IMR-90 (cell line): ENCODE data around the gene IL24. TPM values are rescaled to one million over a fixed set of nuclear protein-coding genes. Genes with fewer than 3 reads are reported as not detected.

ENCODE experiments used
- ATAC-seq: fragments of 200-7000 bp; cut with Tn5 transposase; 2 replicates; pipeline ENCODE4 v1.9.1; 2020; ENCODE audit warnings: low read depth, mild to moderate bottlenecking, moderate library complexity
- BruUV-seq: library from RNA; stranded (reverse); fragments of 400-500 nt; replicated peaks from 2 replicates; lab custom pipeline; 2021; lab: Mats Ljungman, UMichigan
- CTCF ChIA-PET: fragments of 300-600 bp; formaldehyde crosslinking; extraction: SDS; loops from one replicate; lab custom pipeline; 2021; ENCODE audit warnings: antibody characterized with exemption; lab: Yijun Ruan, JAX
- POLR2A ChIA-PET: fragments of 300-600 bp; sonication (Branson Sonifier 250); formaldehyde crosslinking; loops from one replicate; lab custom pipeline; 2022; ENCODE audit warnings: antibody characterized with exemption; ENCODE audit not compliant: unreplicated experiment; lab: Charles Lee
- DNase-seq: peaks from one replicate; pipeline ENCODE4 v3.0.0; 2013
- H2AFZ ChIP-seq: replicated peaks from 2 replicates; pipeline ENCODE3; 2013; ENCODE audit warnings: low read length, mild to moderate bottlenecking; ENCODE audit not compliant: poor library complexity
- H2AK5ac ChIP-seq: 2 replicates; pipeline ENCODE4 v1.6.1; 2013; ENCODE audit warnings: low read depth, low read length, inconsistent platforms
- H2AK9ac ChIP-seq: replicated peaks from 2 replicates; pipeline ENCODE3; 2013; ENCODE audit warnings: mild to moderate bottlenecking, low read depth, low read length, moderate library complexity; ENCODE audit not compliant: poor library complexity
- H2BK120ac ChIP-seq: 2 replicates; pipeline ENCODE4 v1.6.1; 2013; ENCODE audit warnings: low read depth, low read length, inconsistent platforms
- H2BK15ac ChIP-seq: 3 replicates; pipeline ENCODE4 v1.6.1; 2013; ENCODE audit warnings: low read depth, low read length, inconsistent platforms
- H2BK20ac ChIP-seq: 2 replicates; pipeline ENCODE4 v1.6.1; 2013; ENCODE audit warnings: low read depth, mild to moderate bottlenecking, inconsistent platforms, low read length, moderate library complexity
- H2BK5ac ChIP-seq: 2 replicates; pipeline ENCODE4 v1.6.1; 2013; ENCODE audit warnings: mild to moderate bottlenecking, low read depth, low read length, inconsistent platforms; ENCODE audit not compliant: poor library complexity, severe bottlenecking
- H3K14ac ChIP-seq: replicated peaks from 2 replicates; pipeline ENCODE4 v1.6.1; 2013; ENCODE audit warnings: low read depth, low read length, inconsistent platforms
- H3K18ac ChIP-seq: 2 replicates; pipeline ENCODE4 v1.6.1; 2013; ENCODE audit warnings: low read depth, low read length, control low read depth
- H3K23ac ChIP-seq: 2 replicates; pipeline ENCODE4 v1.6.1; 2013; ENCODE audit warnings: low read depth, low read length, inconsistent platforms
- H3K27ac ChIP-seq: 2 replicates; pipeline ENCODE4 v1.5.1; 2013; ENCODE audit warnings: mild to moderate bottlenecking, control low read depth, low read length; ENCODE audit not compliant: insufficient read depth
- H3K27me3 ChIP-seq: 2 replicates; pipeline ENCODE4 v1.6.1; 2013; ENCODE audit warnings: low read length; ENCODE audit not compliant: control insufficient read depth, insufficient read depth
- H3K36me3 ChIP-seq: 2 replicates; pipeline ENCODE4 v1.6.1; 2013; ENCODE audit warnings: low read length, mixed read lengths; ENCODE audit not compliant: control insufficient read depth, insufficient read depth
- H3K4ac ChIP-seq: 2 replicates; pipeline ENCODE4 v1.6.1; 2013; ENCODE audit warnings: low read depth, low read length, inconsistent platforms
- H3K4me1 ChIP-seq: 2 replicates; pipeline ENCODE4 v1.6.1; 2013; ENCODE audit warnings: low read length, mixed read lengths; ENCODE audit not compliant: control insufficient read depth, insufficient read depth
- H3K4me2 ChIP-seq: 2 replicates; pipeline ENCODE4 v1.6.1; 2013; ENCODE audit warnings: low read depth, mild to moderate bottlenecking, control low read depth, low read length, moderate library complexity
- H3K4me3 ChIP-seq: 2 replicates; pipeline ENCODE4 v1.5.1; 2013; ENCODE audit warnings: low read depth, mild to moderate bottlenecking, control low read depth, low read length, moderate library complexity; ENCODE audit not compliant: insufficient read depth
- H3K56ac ChIP-seq: 2 replicates; pipeline ENCODE4 v1.6.1; 2013; ENCODE audit warnings: low read length, inconsistent platforms; ENCODE audit not compliant: insufficient read depth; ENCODE audit errors: extremely low read depth
- H3K79me1 ChIP-seq, 2 experiments: 2 replicates each; pipeline ENCODE4 v1.6.1; 2013; ENCODE audit warnings: low read length in 2 of 2, inconsistent platforms in 1 of 2, low read depth in 1 of 2
- H3K9ac ChIP-seq: 2 replicates; pipeline ENCODE4 v1.6.1; 2013; ENCODE audit warnings: low read depth, low read length, control low read depth
- H3K9me1 ChIP-seq: 2 replicates; pipeline ENCODE4 v1.6.1; 2013; ENCODE audit warnings: low read length, inconsistent platforms; ENCODE audit not compliant: insufficient read depth
- H3K9me3 ChIP-seq: 2 replicates; pipeline ENCODE4 v1.6.1; 2013; ENCODE audit warnings: low read length; ENCODE audit not compliant: control insufficient read depth, insufficient read depth
- H4K20me1 ChIP-seq: 2 replicates; pipeline ENCODE4 v1.6.1; 2013; ENCODE audit warnings: low read length, inconsistent platforms; ENCODE audit not compliant: insufficient read depth
- H4K5ac ChIP-seq: 2 replicates; pipeline ENCODE4 v1.6.1; 2013; ENCODE audit warnings: mild to moderate bottlenecking, low read depth, low read length, control low read depth
- H4K8ac ChIP-seq, 2 experiments: 2 replicates each; pipeline ENCODE4 v1.6.1; 2013; ENCODE audit warnings: low read depth in 2 of 2, low read length in 2 of 2, control low read depth in 1 of 2, inconsistent platforms in 1 of 2
- H4K91ac ChIP-seq: 2 replicates; pipeline ENCODE4 v1.6.1; 2013; ENCODE audit warnings: low read depth, low read length, inconsistent platforms; ENCODE audit not compliant: insufficient read depth
- BHLHE40 ChIP-seq: fragments of 150-350 bp; IDR thresholded peaks from 2 replicates; pipeline ENCODE4 v1.6.1; 2016; ENCODE audit warnings: mild to moderate bottlenecking, low read depth, low read length
- CEBPB ChIP-seq: IDR thresholded peaks from 2 replicates; pipeline ENCODE4 v1.6.1; 2012; ENCODE audit warnings: low read depth, low read length, improper control_type of control experiment
- CHD1 ChIP-seq: IDR thresholded peaks from 2 replicates; pipeline ENCODE4 v1.6.1; 2012; ENCODE audit warnings: low read depth, low read length, improper control_type of control experiment
- CTCF ChIP-seq: conservative IDR thresholded peaks from 2 replicates; pipeline ENCODE4 v1.5.1; 2012; ENCODE audit warnings: mild to moderate bottlenecking, low read depth, low read length, improper control_type of control experiment
- ELK1 ChIP-seq: fragments of 150-350 bp; IDR thresholded peaks from 2 replicates; pipeline ENCODE4 v1.6.1; 2016; ENCODE audit warnings: low read depth, mild to moderate bottlenecking, low read length, moderate library complexity, borderline replicate concordance
- FOS ChIP-seq: fragments of 150-350 bp; IDR thresholded peaks from 2 replicates; pipeline ENCODE4 v1.6.1; 2016; ENCODE audit warnings: low read depth, low read length
- MAFK ChIP-seq: IDR thresholded peaks from 2 replicates; pipeline ENCODE4 v1.6.1; 2012; ENCODE audit warnings: low read depth, low read length, improper control_type of control experiment
- MAZ ChIP-seq: IDR thresholded peaks from 2 replicates; pipeline ENCODE4 v1.6.1; 2012; ENCODE audit warnings: low read depth, mild to moderate bottlenecking, low read length, improper control_type of control experiment, moderate library complexity, borderline replicate concordance
- MXI1 ChIP-seq: IDR thresholded peaks from 2 replicates; pipeline ENCODE4 v1.6.1; 2012; ENCODE audit warnings: low read depth, mild to moderate bottlenecking, low read length, moderate library complexity, borderline replicate concordance
- NFE2L2 ChIP-seq: fragments of 150-350 bp; IDR thresholded peaks from 2 replicates; pipeline ENCODE4 v1.6.1; 2016; ENCODE audit warnings: low read depth, mild to moderate bottlenecking, low read length
- POLR2A ChIP-seq: IDR thresholded peaks from 2 replicates; pipeline ENCODE4 v1.6.1; 2012; ENCODE audit warnings: mild to moderate bottlenecking, low read depth, low read length
- RAD21 ChIP-seq: IDR thresholded peaks from 2 replicates; pipeline ENCODE4 v1.6.1; 2012; ENCODE audit warnings: low read length, improper control_type of control experiment
- RCOR1 ChIP-seq: IDR thresholded peaks from 2 replicates; pipeline ENCODE4 v1.6.1; 2012; ENCODE audit warnings: mild to moderate bottlenecking, low read length, improper control_type of control experiment; ENCODE audit not compliant: insufficient replicate concordance
- RFX5 ChIP-seq: IDR thresholded peaks from 2 replicates; pipeline ENCODE4 v1.8.0; 2012; ENCODE audit warnings: low read depth, mild to moderate bottlenecking, low read length, moderate library complexity
- SMC3 ChIP-seq: fragments of 150-350 bp; IDR thresholded peaks from 2 replicates; pipeline ENCODE4 v1.6.1; 2016; ENCODE audit warnings: low read depth, mild to moderate bottlenecking, antibody characterized with exemption, low read length, moderate library complexity
- USF2 ChIP-seq: fragments of 150-350 bp; IDR thresholded peaks from 2 replicates; pipeline ENCODE4 v1.6.1; 2017; ENCODE audit warnings: mild to moderate bottlenecking, antibody characterized with exemption, low read length, low read depth
- WGBS, 2 experiments: methylation state at CpG; one replicate each; pipeline versions ENCODE4 v1.1.5 to v1.1.7; 2013; ENCODE audit warnings: missing lambda C conversion rate in 2 of 2; ENCODE audit not compliant: insufficient read length in 1 of 2; ENCODE audit errors: extremely low coverage in 2 of 2; 5-methylcytosine and 5-hydroxymethylcytosine counted together
- dilution Hi-C: fragments of 300-500 bp; cut with HindIII; formaldehyde crosslinking; loops from one replicate; pipeline ENCODE4 v1.14.3; 2018; ENCODE audit warnings: low sequenced_read_pairs; ENCODE audit not compliant: unreplicated experiment
- in situ Hi-C: fragments of 300-500 bp; cut with MboI; formaldehyde crosslinking; loops from 3 replicates; pipeline ENCODE4 v1.14.3; 2019; ENCODE audit warnings: low sequenced_read_pairs, inconsistent platforms, mixed read lengths
- intact Hi-C: fragments of 100-400 bp; cut with micrococcal nuclease; formaldehyde crosslinking; loops from 2 replicates; pipeline ENCODE4 v1.10.0; 2022
- polyA plus RNA-seq, 3 experiments: library from polyadenylated mRNA; depleted of rRNA; stranded (reverse); fragments of >200 nt; gene quantifications; 2 replicates each; pipeline ENCODE4 v1.2.3, GENCODE V29; 2012; ENCODE audit warnings: low replicate concordance in 1 of 3
- total RNA-seq: library from RNA; depleted of rRNA; stranded (reverse); fragments of >200 nt; gene quantifications from 2 replicates; pipeline ENCODE4 v1.2.3, GENCODE V29; 2012

The IL24 gene
- total and polyA plus RNA-seq, 2 of the 4 experiments (the other 2 are of a cell fraction) = 0.12 to 0.18 TPM

- no TSS peak for BruUV-seq
- Histone ChIP-seq H4K5ac (no peak overlapping the region), H3K56ac (no peak overlapping the region), H3K36me3 (no peaks in the 10 kb centered on the region), H4K91ac (no peak overlapping the region), H2BK120ac (no peak overlapping the region), H2AFZ (no peak overlapping the region), H3K27ac (no peak overlapping the region), H2BK5ac (no peak overlapping the region), H3K9ac (no peak overlapping the region), H4K8ac (no peak overlapping the region), H4K20me1 (no peaks in the 10 kb centered on the region), H2BK15ac (no peak overlapping the region), H3K9me1 (0 out of 2 replicates have a peak, but pooled peaks cover 4% of the 10 kb centered on the region), H3K9me3 (no peaks in the 10 kb centered on the region), H3K27me3 (0 out of 2 replicates have a peak, but pooled peaks cover 2% of the 10 kb centered on the region), H3K4me3 (no peak overlapping the region), H3K23ac (no peak overlapping the region), H3K4me1 (peaks cover 2% of the 10 kb centered on the region; the same call in 1 of the 2 replicates), H2AK5ac (no peak overlapping the region), H3K4me2 (no peak overlapping the region), H3K14ac (no peak overlapping the region), H3K18ac (no peak overlapping the region), H2BK20ac (no peak overlapping the region), H3K4ac (no peak overlapping the region), H3K79me1 (no peaks in the 10 kb centered on the region), H2AK9ac (no peak overlapping the region)
- ATAC-seq (no peak), DNase-seq (no peak)
- POLR2A ChIA-PET = no interaction called here
- TF ChIP-seq NFE2L2 = no peak
- TF ChIP-seq ELK1 = no peak
- no peak for TF ChIP-seq MAFK
- TF ChIP-seq FOS = no peak
- TF ChIP-seq USF2 = no peak
- TF ChIP-seq SMC3 = no peak
- no peak for TF ChIP-seq BHLHE40
- no peak for TF ChIP-seq CTCF
- TF ChIP-seq CHD1 = no peak
- TF ChIP-seq CEBPB = no peak
- no peak for TF ChIP-seq RFX5
- no peak for TF ChIP-seq POLR2A
- no peak for TF ChIP-seq MAZ
- no peak for TF ChIP-seq RAD21
- TF ChIP-seq RCOR1 = no peak
- TF ChIP-seq MXI1 = no peak
- CTCF ChIA-PET = interaction anchor here (1.1 kb wide), 1 partner anchor 14 kb away, joined by 4 read pairs; the partner anchor contains the start of gene IL20
- intact Hi-C loops (no loop called here), in situ Hi-C loops (no loop called here), dilution Hi-C loops (no loop called here)
- no CpG with 5 or more reads among the region's 2 CpGs for WGBS, 2 experiments
Observed at GRCh38 chr1:206850401-206850800, 46.8 kb upstream of the IL24 start.
